Natural killer cell treated with Interleukin-12 subunit alpha and Interleukin-12 subunit beta and Interleukin-15 and Interleukin-18, amount 100 ng/mL, for 72 hours (primary cell): Measurements from ENCODE around the gene SLC25A47. TPM values are rescaled to one million over a fixed set of nuclear protein-coding genes. Genes with fewer than 3 reads are reported as not detected.
"Not testable (repeated sequence)": the region's sequence is repeated elsewhere in the genome, so short reads cannot be mapped to it uniquely, and the experiment has no call there.

Experiments
- ATAC-seq, 2 donors: fragments of 150-1000 bp; cut with Tn5 transposase in 1 of 2; sonication (Bioruptor Pico), chemical (Tn5 transposase) in 1 of 2; 2 replicates each; pipeline ENCODE4 v1.10.0; 2021
- DNase-seq: peaks from one replicate; pipeline ENCODE4 v3.0.0; 2022; ENCODE audit warnings: low spot score
- H3K27ac Mint-ChIP-seq, 2 donors: 1 replicate in 1 of 2; 2 replicates in 1 of 2; pipeline ENCODE4 v1.8.0; 2022; ENCODE audit warnings: mixed read lengths in 2 of 2, mild to moderate bottlenecking in 1 of 2, moderate library complexity in 1 of 2
- H3K27me3 Mint-ChIP-seq, 2 donors: 1 replicate in 1 of 2; 2 replicates in 1 of 2; pipeline ENCODE4 v1.8.0; 2022; ENCODE audit warnings: mixed read lengths in 2 of 2
- H3K36me3 Mint-ChIP-seq: one replicate; pipeline ENCODE4 v1.8.0; 2022; ENCODE audit warnings: mixed read lengths
- H3K4me1 Mint-ChIP-seq, 2 donors: 1 replicate in 1 of 2; 2 replicates in 1 of 2; pipeline ENCODE4 v1.8.0; 2022; ENCODE audit warnings: low read depth in 2 of 2, mixed read lengths in 2 of 2, mild to moderate bottlenecking in 1 of 2
- H3K4me3 Mint-ChIP-seq: one replicate; pipeline ENCODE4 v1.8.0; 2022; ENCODE audit warnings: mixed read lengths
- H3K9me3 Mint-ChIP-seq: 2 replicates; pipeline ENCODE4 v1.8.0; 2022; ENCODE audit warnings: mixed read lengths
- total RNA-seq, 2 donors: library from RNA; stranded (reverse); gene quantifications; one replicate each; pipeline ENCODE4 v1.2.3, GENCODE V29; 2022

Gene SLC25A47
- total RNA-seq, result not detected

GRCh38 chr14:100323121-100323941 is at the start of gene SLC25A47:
Gene SLC25A47 (plus strand): TSS chr14:100323339. CDS start chr14:100323415, 76 bp downstream.
- H3K36me3 Mint-ChIP-seq, result no peaks in the 10 kb centered on the region
- ATAC-seq, result no peak
- no peaks in the 10 kb centered on the region for H3K9me3 Mint-ChIP-seq
- no peak within 1 kb of the TSS for H3K4me3 Mint-ChIP-seq
- H3K27ac Mint-ChIP-seq, result no peak within 1 kb of the TSS
- peaks cover 0 to 7% of the 10 kb centered on the region in 2 donors for H3K4me1 Mint-ChIP-seq
- DNase-seq, result no peak
- H3K27me3 Mint-ChIP-seq, result peaks cover 0 to 4% of the 10 kb centered on the region in 2 donors

GRCh38 chr14:100274250-100274649 is 48.9 kb upstream of the SLC25A47 start:
- ATAC-seq (no peak), DNase-seq (no peak)
- peaks cover 25 to 32% of the 10 kb centered on the region in 2 donors for H3K4me1 Mint-ChIP-seq
- H3K36me3 Mint-ChIP-seq, result no peaks in the 10 kb centered on the region
- H3K27ac Mint-ChIP-seq, result peak overlapping the region in 1 of 2 donors; percentile 77
- no peaks in the 10 kb centered on the region for H3K9me3 Mint-ChIP-seq
- H3K4me3 Mint-ChIP-seq, result no peak overlapping the region
- no peaks in the 10 kb centered on the region for H3K27me3 Mint-ChIP-seq

- Mint-ChIP-seq H3K27ac (peak overlapping the region; percentile 28 to 77), H3K4me1 (peaks cover 28 to 37% of the 10 kb centered on the region in 2 donors), H3K27me3 (no peaks in the 10 kb centered on the region), H3K4me3 (peak overlapping the region; percentile 11), H3K9me3 (no peaks in the 10 kb centered on the region), H3K36me3 (no peaks in the 10 kb centered on the region)
- ATAC-seq (peak in 1 of 2 donors; percentile 78), DNase-seq (no peak)
Measured at GRCh38 chr14:100275214-100275613, 47.9 kb upstream of the SLC25A47 start.

- Mint-ChIP-seq H3K4me3 (no peak overlapping the region), H3K4me1 (peaks cover 35 to 37% of the 10 kb centered on the region in 2 donors)
- ATAC-seq, result peak; percentile 70
Measured at GRCh38 chr14:100278702-100279101, 44.4 kb upstream of the SLC25A47 start.

GRCh38 chr14:100279133-100279532 is 44.0 kb upstream of the SLC25A47 start:
- Mint-ChIP-seq H3K36me3 (no peaks in the 10 kb centered on the region), H3K4me3 (no peak overlapping the region), H3K27me3 (no peaks in the 10 kb centered on the region), H3K4me1 (peaks cover 33 to 37% of the 10 kb centered on the region in 2 donors), H3K27ac (peak overlapping the region; percentile 58 to 69), H3K9me3 (no peaks in the 10 kb centered on the region)
- DNase-seq (no peak), ATAC-seq (no peak)

More at GRCh38 chr14:100278702-100279101, 44.4 kb upstream of the SLC25A47 start:
- Mint-ChIP-seq H3K27ac (peak overlapping the region; percentile 58 to 69), H3K36me3 (no peaks in the 10 kb centered on the region), H3K9me3 (no peaks in the 10 kb centered on the region), H3K27me3 (no peaks in the 10 kb centered on the region)
- no peak for DNase-seq

GRCh38 chr14:100279563-100279962 is 43.6 kb upstream of the SLC25A47 start:
- H3K27me3 Mint-ChIP-seq, result no peaks in the 10 kb centered on the region
- peak overlapping the region in 1 of 2 donors; percentile 78 for H3K27ac Mint-ChIP-seq
- H3K4me1 Mint-ChIP-seq, result peaks cover 32 to 37% of the 10 kb centered on the region in 2 donors
- no peak for ATAC-seq
- H3K36me3 Mint-ChIP-seq, result no peaks in the 10 kb centered on the region
- H3K9me3 Mint-ChIP-seq, result no peaks in the 10 kb centered on the region
- no peak for DNase-seq
- no peak overlapping the region for H3K4me3 Mint-ChIP-seq

GRCh38 chr14:100281286-100282082 is 41.7 kb upstream of the SLC25A47 start:
- Mint-ChIP-seq H3K36me3 (no peaks in the 10 kb centered on the region), H3K4me1 (peaks cover 28 to 31% of the 10 kb centered on the region in 2 donors), H3K27me3 (no peaks in the 10 kb centered on the region), H3K9me3 (no peaks in the 10 kb centered on the region), H3K4me3 (no peak overlapping the region), H3K27ac (no peak overlapping the region)
- DNase-seq, result no peak
- no peak for ATAC-seq

GRCh38 chr14:100282083-100282350 is 41.1 kb upstream of the SLC25A47 start:
- H3K36me3 Mint-ChIP-seq, result no peaks in the 10 kb centered on the region
- peaks cover 28 to 31% of the 10 kb centered on the region in 2 donors for H3K4me1 Mint-ChIP-seq
- no peaks in the 10 kb centered on the region for H3K9me3 Mint-ChIP-seq
- ATAC-seq (no peak), DNase-seq (no peak)
- no peaks in the 10 kb centered on the region for H3K27me3 Mint-ChIP-seq
- no peak overlapping the region for H3K27ac Mint-ChIP-seq
- H3K4me3 Mint-ChIP-seq, result no peak overlapping the region

GRCh38 chr14:100282766-100283419 is 40.2 kb upstream of the SLC25A47 start:
- Mint-ChIP-seq H3K27me3 (no peaks in the 10 kb centered on the region), H3K4me1 (peaks cover 28 to 31% of the 10 kb centered on the region in 2 donors), H3K27ac (no peak overlapping the region), H3K36me3 (no peaks in the 10 kb centered on the region), H3K9me3 (no peaks in the 10 kb centered on the region), H3K4me3 (no peak overlapping the region)
- ATAC-seq (no peak), DNase-seq (no peak)

- not testable (repeated sequence) for DNase-seq, ATAC-seq, H3K27me3 Mint-ChIP-seq, H3K9me3 Mint-ChIP-seq, H3K4me3 Mint-ChIP-seq, H3K36me3 Mint-ChIP-seq, H3K27ac Mint-ChIP-seq
- H3K4me1 Mint-ChIP-seq, result peaks cover 26 to 28% of the 10 kb centered on the region in 2 donors
Measured at GRCh38 chr14:100283436-100283835, 39.7 kb upstream of the SLC25A47 start.

GRCh38 chr14:100283984-100284881 is 38.9 kb upstream of the SLC25A47 start:
- Mint-ChIP-seq H3K27ac (peak overlapping the region; percentile 31 to 73), H3K4me1 (peaks cover 19 to 20% of the 10 kb centered on the region in 2 donors), H3K9me3 (no peaks in the 10 kb centered on the region), H3K4me3 (peak overlapping the region; percentile 47), H3K27me3 (no peaks in the 10 kb centered on the region), H3K36me3 (no peaks in the 10 kb centered on the region)
- no peak for DNase-seq
- ATAC-seq, result no peak

GRCh38 chr14:100285021-100285912 is 37.9 kb upstream of the SLC25A47 start:
- H3K9me3 Mint-ChIP-seq, result no peaks in the 10 kb centered on the region
- peak; percentile 93 to 95 for ATAC-seq
- peak overlapping the region; percentile 64 to 88 for H3K27ac Mint-ChIP-seq
- H3K27me3 Mint-ChIP-seq, result no peaks in the 10 kb centered on the region
- H3K4me3 Mint-ChIP-seq, result no peak overlapping the region
- no peaks in the 10 kb centered on the region for H3K36me3 Mint-ChIP-seq
- peaks cover 12 to 14% of the 10 kb centered on the region in 2 donors for H3K4me1 Mint-ChIP-seq
- peak; percentile 84 for DNase-seq
